HG02973 (cell line): Measurements from ENCODE around the gene SETD6.
"Not testable (repeated sequence)": the region's sequence is repeated elsewhere in the genome, so short reads cannot be mapped to it uniquely, and the experiment has no call there.

ENCODE experiments used
- ATAC-seq: cut with Tn5 transposase; IDR thresholded peaks from one replicate; pipeline ENCODE4 v1.9.1; 2021; ENCODE audit warnings: moderate library complexity; ENCODE audit not compliant: unreplicated experiment

Gene SETD6

GRCh38 chr16:58535100-58535499 is 19.8 kb downstream of the SETD6 start:
- ATAC-seq = no peak

DNA sequence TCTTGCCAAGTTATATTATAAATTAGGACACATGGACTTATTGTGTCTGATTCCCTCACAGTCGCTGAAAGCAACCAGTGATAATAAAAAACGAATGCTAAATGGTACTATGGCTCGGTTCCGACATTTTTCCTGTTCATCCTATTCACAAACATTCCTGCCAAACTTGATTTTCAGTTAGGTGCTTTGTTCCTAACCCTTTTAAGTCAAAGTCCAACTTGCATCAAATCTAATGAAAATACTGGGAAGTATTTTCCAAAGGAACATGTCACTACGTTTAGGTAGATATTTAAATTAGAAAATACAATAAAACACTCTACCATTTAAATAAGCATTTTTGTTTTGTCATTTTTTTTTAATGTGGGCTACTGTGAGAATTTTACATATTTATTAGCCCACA is 21.0 kb downstream of the SETD6 start:
- no peak for ATAC-seq

GRCh38 chr16:58537124-58537906 is 22.0 kb downstream of the SETD6 start:
- no peak for ATAC-seq

DNA sequence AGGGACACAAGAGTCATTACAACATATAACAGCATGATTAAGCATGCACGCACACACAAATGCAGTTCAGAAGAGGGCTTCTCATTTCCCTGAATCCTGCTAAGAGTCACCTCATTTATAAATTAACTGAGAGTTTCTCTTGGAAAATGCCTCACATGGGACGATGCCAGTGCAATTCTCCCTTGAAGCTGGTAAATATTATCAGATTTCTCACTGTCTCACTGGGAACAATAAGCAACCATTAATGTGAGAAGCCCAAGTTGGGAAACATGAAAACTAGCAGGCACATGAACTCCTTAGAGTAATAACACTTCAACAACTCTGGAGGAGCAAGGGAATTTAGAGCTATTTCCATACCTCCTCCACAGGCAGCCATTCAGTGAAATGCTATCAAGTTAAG is 26.4 kb downstream of the SETD6 start:
- no peak for ATAC-seq

DNA sequence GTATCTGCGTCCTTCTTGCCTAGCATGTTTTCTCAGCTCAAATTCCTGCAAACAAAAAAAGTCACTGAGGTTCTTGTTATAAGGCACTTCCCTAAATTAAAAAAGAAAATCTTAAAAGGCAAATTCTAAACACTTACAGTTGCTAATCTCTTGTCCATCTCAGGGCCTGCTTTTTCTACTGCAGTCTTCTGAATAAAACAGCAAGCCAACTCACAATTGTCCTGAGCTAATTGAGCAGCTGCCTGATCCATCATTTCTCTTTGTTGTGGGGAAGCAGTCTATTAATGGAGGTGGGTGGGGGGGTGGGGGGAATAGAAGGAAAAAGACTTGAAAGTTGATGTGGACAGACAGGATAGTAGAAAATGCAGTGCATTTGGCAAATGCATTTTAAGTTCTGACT is 27.0 kb downstream of the SETD6 start:
- no peak for ATAC-seq

DNA sequence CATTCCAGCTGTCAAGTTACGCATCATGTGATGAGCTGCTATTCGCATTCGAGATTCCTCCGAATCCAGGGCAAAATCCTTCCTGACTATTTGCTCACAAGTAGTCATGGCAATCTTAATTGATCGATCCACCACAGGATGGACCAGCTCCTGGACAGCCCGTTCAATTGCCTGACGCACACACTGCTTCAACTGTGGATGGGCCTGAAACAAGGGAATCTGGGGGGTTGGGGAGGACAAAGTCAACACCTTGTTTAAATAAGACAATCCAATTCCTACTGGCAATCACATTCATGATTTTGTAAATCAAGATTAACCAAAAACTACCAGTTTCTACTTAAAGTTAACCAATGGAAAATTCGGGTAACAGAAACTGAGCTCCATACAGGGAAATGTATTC is 28.4 kb downstream of the SETD6 start:
- ATAC-seq = no peak

GRCh38 chr16:58548378-58548777 is 33.1 kb downstream of the SETD6 start:
- no peak for ATAC-seq

DNA sequence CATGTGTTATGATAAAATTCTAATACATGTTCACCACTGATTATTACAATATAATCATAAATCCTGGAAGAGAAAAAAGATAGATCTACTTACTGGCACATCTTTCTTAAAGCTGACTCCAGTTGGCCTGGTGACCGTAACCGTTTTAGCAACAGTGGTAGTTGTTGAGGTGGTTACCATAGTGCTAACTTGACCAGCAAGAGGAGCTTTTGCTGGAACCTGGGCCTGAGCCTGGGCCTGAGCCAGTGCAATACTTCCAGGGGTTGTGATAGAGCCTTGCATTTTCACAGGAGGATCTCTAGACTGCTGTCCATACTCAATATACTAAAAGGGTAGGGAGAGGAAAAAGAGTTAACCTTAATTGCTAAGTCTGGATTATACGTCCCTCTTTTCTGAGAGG is 36.2 kb downstream of the SETD6 start:
- no peak for ATAC-seq

- no peak for ATAC-seq
Measured at GRCh38 chr16:58556678-58557077, 41.4 kb downstream of the SETD6 start.

DNA sequence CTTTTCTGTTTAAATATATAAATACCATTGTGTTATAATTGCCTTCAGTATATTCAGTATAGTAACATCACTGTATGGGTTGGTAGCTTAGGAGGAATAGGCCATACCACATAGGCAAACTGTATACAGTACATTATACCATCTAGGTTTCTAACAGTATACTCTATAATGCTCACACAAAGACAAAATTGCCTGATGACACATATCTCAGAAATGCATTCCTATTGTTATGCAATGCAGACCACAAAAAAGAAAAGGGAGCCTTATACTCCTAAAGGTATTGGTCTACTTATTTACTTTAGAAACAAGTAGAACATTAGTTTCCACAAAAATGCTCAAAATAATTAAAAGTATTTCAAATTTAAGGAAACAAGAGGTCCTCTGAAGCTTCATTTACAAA is 47.9 kb downstream of the SETD6 start:
- ATAC-seq = no peak

- no peak for ATAC-seq
Measured at GRCh38 chr16:58563775-58564174, 48.5 kb downstream of the SETD6 start.

- not testable (repeated sequence) for ATAC-seq
Measured at GRCh38 chr16:58565697-58566096, 50.4 kb downstream of the SETD6 start.
